ENCODE measurements around the gene ELOVL1.
A peak's percentile ranks its signal among the peaks of the same experiment; 100 is the strongest.
"Not testable (repeated sequence)": the region's sequence is repeated elsewhere in the genome, so short reads cannot be mapped to it uniquely, and the experiment has no call there.

The ELOVL1 gene

DNA sequence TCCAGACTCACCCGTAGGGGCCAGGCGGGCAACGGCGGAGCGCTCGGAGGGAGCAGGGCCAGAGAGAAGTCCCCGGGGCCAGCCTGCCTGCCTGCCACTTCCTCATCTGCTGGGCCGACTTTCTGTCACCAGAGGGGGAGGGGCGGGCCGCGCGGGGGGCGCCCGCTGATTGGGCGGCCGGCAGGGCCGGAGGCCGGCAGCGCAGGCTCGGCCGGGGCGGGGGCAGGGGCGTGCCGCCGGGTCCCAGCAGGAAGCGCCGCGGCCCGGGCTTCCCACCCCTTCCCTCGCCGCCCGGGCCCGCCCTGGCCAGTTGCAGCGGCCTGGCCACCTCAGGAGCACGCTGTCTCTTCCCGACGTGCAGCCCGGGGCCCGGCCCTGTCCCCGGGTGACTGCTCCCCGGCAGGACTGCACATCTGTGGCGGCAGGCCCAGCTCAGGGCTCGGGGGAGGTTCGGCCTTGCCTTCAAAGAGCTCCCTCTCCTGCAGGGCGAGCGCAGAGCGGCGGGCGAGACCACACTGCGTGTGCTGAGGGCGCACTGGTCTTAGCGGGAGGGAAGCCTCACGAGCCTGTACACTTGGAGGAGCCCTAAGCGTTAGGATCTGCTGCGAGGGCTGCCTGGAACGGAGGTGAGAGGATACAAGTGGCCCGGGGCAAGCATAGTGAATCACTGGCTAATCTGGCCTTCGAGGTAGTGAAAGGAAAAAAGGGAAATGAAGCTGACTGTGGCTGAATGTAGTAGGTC, at the start of gene ELOVL1:
ELOVL1 (minus strand) TSS at position 108 of the 742 bp plus-strand sequence. CDS start 2,402 bp downstream, outside the sequence.
- DNase-seq = peak; percentile 91 to 95

DNA sequence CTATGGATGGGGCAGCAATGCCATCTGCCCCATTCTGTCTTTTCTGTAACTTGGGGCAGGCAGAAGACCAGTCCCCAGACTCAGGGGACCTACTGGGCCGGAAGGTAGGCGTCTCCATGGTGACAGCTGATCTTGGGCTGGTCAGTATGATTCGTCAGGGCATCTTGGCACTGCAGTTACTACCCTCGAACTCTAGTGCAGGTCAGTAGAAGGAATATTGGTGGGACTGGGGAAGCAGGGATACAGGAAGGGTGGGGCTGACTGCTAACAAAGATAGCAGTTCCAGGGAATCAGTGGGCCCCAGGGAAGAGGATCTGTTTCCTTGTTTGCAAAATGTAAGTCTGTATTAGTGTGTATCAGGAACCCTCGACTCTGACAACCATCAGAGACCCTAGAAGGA, 48.1 kb upstream of the ELOVL1 start:
- no peak for DNase-seq

DNA sequence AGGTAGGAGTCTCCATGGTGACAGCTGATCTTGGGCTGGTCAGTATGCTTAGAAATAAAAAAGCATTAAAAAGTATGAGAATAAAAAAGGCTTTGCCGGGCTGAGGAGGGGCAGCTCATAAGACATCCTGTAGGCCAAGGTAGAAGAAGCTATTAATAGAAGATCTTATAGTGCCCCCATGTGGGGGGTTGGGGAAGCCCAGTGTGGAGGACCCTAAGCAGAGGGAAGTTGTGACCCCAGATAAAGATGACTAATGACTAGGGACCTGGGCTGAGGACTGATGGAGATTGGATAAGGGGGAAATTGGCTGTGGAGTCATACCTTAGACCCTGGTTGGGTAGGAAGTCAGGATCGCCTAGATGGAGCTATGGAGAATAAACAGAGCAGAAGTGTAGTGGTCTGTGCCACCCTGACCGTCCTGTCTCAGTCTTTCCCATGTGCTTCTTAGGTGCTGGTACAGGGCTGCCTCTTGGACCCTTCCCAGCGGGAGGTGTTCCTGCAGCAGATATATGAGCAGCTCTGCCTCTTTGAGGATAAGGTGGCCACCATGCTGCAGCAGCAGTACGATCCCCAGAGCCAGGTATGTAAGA, 46.9 kb upstream of the ELOVL1 start:
- peak; percentile 42 to 84 for DNase-seq

DNA sequence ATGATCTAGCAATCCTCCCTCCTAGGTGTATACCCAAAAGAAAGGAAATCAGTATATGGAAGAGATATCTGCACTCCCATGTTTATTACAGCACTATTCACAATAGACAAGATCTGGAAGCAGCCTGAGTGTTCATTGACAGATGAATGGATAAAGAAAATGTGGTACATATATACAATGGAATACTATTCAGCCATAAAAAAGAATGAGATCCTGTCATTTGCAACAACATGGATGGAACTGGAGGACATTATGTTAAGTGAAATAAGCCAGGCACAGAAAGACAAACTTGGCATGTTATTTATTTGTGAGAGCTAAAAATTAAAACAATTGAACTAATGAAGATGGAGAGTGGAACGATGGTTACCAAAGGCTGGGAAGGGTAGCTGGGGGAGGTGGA, 45.6 kb upstream of the ELOVL1 start:
- DNase-seq = not testable (repeated sequence)

GRCh38 chr1:43410571-43410970, 42.8 kb upstream of the ELOVL1 start:
- DNase-seq = no peak

GRCh38 chr1:43405876-43406234, 38.0 kb upstream of the ELOVL1 start:
- no peak for DNase-seq

DNA sequence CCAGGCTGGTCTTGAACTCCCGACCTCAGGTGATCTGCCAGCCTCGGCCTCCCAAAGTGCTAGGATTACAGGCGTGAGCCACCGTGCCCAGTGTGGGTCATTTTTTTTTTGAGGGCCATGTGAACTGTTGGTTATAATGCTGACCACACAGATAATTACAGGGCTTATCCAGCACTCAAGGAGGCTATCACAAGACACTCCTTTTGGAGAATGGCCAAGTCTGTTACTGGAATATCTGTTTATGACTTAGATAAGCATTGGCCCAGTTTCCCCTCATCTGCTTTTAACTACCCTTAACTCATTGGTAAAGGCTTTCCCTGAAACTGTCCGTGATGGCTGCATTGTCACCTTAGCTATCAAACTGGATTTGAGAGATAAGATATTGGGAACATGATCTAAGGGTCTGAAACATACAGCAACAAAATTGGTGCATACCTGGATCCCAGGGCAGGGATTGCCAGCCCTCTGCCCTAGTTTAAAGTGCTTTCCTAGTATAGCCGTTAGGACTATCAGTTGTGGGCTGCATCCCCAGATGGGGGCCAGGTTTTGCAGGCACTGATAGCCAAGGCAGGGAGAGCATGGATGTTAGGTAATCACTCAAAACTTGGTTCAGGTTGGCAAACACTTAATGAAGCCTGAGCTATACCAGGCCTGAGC, 37.5 kb upstream of the ELOVL1 start:
- no peak for DNase-seq

- DNase-seq = no peak
These were observed 36.5 kb upstream of the ELOVL1 start for GRCh38 chr1:43404353-43404752.

DNA sequence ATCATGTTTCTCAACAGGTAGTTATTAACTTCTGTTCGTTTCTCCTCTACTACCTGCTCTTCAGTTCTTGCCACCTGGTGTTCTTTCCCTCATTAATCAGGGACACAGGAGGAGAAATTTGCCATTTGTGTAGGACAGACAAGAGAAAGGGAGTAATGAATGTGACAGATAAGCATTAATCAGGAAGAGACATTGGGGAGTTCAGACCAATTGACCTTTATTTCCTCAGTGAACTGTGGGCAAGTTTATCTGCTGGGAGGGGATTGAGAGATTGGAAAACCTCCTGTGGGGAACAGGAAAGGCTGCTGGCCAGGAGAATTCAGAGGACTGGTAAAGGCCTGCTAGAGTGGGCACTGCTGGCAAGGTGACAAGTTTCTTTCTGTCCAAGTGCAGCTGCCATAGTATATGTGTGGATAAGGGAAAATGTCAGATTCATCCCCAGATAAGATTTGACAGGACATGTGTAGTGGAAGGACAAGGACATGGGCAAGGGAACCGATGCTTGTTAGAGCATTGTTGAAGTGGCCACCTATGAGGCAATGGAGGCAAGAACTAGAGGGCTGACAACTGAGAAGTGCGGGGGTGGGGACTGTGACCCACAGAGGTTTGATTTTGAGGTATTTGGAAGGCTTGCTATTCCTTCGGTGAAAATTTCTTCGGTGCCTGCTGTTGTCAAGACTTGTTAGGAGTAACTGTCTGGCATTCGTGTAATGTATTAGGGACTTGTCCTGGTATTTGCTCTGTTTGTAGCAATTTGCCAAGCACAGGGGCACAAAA, 34.5 kb upstream of the ELOVL1 start:
- no peak for DNase-seq

DNA sequence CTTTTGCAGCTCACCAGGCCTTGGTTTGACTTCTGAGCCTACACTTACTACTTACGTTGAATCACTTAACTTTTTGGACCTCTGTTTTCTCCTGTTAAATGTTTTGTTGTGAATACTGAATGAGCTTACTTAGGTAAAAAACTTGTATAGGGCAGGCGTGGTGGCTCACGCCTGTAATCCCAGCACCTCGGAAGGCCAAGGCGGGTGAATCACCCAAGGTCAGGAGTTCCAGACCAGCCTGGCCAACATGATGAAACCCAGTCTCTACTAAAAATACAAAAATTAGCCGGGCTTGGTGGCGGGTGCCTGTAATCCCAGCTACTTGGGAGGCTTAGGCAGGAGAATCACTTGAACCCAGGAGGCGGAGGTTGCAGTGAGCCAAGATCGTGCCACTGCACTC, 32.6 kb upstream of the ELOVL1 start:
- DNase-seq = not testable (repeated sequence)

- DNase-seq = no peak
These were observed 30.4 kb upstream of the ELOVL1 start for GRCh38 chr1:43398227-43398626.

DNA sequence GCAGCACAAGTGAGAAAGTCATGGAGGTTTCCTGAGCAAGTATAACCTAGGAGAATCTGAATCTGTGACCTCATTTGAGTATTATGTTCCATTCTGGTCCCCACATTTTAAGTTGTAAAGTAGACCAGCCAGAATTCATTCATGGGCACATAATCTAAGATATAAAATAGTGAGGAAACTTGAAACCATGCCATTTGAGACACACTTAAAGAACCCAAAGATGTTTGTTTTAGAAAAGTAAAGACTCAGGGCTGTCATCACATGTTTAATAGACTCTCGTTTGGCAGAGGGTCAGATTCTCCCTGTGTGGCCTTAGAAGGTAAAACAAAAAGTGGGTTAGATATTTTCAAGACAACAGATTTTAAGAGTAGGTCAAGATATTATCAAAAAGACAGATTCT, 28.2 kb upstream of the ELOVL1 start:
- no peak for DNase-seq

DNA sequence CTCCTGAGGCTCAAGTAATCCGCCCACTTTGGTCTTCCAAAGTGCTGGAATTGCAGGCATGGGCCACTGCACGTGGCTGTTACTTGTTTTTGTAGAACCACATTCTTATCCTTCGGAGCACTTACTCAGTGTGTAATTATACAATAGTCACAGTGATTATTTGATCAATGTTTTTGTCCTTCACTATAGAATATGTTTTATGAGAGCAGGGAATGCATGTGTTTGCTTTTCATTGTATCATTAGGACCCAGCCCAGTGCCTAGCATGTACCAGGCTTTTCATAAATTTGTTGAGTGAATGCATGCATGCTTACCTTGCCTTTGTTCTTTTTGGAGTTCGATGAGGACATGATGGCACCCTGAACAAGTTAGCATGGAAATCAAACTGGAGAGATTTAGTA, 27.7 kb upstream of the ELOVL1 start:
- DNase-seq = no peak

- no peak for DNase-seq
These were observed 24.9 kb upstream of the ELOVL1 start for GRCh38 chr1:43392702-43393101.

- peak; percentile 93 to 98 for DNase-seq
These were observed 21.8 kb upstream of the ELOVL1 start, which contains the start of the genes MED8 and SZT2 for GRCh38 chr1:43389326-43390313. Gene MED8 (minus strand): TSS chr1:43389800. CDS start chr1:43389764, 36 bp downstream. Gene SZT2 (plus strand): TSS chr1:43389899. CDS start chr1:43389969, 70 bp downstream.

- no peak for DNase-seq
These were observed 20.8 kb upstream of the ELOVL1 start for GRCh38 chr1:43388613-43389012.

DNA sequence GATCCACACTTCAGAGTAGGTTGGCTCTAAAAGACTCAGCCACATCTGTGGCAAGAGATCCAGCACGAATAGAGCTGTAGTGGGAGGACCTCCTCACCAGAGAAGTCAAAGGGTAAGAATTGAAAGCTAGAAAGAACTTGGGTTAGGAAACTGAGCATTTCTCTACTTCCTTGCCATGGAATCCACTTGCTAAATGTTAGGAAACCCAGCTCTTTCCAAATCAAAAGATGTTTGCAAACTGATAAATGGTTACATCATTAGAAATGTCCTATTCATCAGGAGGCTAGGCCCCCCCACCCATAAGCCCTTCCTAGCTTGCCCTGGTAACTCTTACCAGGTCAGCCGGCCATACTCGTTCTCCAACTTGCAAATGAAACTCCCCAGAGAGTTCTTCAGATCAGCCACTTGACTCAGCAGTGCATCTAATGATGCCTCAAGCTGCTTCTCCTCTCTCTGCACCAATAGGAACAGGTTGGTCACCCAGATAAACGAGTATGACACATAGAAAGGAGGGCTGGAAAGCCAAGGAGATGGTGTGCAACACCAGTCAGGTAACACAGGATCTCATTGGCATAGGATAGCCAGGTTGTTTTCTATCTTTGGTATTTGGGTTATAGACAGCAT, 20.3 kb upstream of the ELOVL1 start:
- peak; percentile 78 to 83 for DNase-seq

DNA sequence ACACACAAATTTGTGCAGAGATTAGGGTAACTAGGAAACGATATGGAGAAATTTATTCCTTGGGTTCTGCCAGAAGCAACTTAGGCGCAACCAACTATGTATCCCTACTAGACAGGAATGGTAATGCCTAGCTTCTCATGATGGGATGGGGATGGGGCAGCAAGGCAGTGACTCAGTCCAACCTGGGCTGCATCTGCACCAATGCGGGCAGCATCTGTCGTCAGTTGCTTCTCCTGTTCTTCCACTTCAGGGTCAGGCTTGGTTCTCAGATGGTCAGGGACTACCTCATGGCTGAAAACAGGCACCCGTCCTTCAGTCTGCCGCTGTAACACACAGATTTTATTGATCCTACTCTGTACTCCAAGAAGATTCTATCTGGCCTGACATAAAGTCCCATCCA, 18.9 kb upstream of the ELOVL1 start:
- no peak for DNase-seq

GRCh38 chr1:43383449-43383848, 15.6 kb upstream of the ELOVL1 start:
- DNase-seq = no peak

DNA sequence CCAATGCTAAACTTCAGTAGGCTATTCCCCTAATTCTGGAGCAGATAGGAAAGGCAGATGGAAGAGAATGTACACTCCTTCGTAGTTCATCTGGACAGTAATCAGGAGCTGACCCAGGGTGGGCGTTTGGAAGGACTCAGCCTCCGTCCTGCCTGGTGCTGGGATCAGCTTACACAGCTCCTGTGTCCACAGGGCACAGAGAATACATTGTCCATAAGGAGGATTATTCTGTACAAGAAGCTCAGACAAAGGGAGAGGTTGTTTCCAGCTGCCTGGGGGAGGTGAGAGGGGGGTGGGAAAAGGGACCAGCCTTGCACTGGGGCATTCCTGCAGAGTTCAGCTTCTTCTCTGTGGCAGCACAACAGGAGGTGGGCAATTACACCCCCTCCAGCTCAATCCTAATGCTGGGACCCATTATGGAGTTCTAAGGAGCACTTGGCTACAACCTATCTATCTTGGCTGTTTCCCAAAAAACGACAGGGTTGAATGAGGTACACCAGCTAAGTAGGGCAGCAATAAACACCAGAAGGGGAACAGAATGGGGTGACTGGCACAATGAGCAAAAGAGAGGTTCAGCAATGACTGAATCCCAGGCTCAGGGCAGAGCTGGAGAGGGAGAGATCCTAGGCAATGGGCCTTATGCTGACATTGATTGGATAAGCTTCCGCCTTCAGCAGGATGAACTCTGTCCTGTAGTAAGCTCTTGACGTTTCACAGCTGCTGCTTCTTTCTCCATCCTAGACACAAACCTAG, 14.4 kb upstream of the ELOVL1 start:
- DNase-seq = no peak

GRCh38 chr1:43381612-43382011, 13.8 kb upstream of the ELOVL1 start:
- DNase-seq = peak; percentile 75 to 92
